ENCODE measurements around the gene SLC6A18.

DNA sequence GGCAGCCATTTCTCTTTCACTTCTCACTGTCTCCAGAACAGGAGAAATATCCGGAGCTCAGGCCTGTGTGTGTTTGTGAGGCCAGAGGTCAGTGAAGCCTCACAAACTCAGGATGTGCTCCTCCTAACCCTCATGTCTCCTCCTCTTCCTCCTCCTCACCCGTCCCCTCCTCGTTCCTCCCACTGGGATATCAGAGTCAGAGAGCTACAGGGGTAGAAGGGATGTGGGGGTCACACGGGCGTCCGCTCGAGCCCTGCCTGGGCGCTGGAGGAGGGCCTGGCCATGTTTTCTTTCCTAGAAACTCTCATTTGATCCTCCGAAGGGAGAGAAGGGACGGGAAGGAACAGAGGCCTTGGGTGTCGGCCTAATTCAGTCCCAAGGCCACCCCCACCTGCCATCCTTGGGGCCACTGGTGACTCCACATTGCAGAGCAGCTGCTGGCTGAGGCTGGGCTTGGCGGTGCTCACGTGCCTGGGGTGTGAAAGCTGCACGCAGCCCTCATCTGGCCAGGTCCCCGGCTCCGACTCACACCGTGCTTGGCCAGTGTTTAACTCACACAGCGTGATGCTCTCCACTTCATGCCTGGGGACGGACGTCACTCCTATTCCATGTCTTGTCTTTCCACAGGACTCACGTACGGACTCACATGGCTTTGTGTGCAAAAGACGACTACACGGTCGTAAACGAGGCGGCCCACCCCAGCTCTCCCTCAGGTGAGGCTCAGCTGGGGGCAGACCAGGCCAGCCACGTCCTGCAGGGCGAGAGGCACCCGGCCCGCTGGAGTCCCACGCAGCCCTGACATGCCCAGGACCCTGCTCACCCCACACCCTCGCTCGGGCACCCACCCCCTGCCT lies 46.4 kb upstream of the SLC6A18 start:
- TF ChIP-seq, protein P1, sequence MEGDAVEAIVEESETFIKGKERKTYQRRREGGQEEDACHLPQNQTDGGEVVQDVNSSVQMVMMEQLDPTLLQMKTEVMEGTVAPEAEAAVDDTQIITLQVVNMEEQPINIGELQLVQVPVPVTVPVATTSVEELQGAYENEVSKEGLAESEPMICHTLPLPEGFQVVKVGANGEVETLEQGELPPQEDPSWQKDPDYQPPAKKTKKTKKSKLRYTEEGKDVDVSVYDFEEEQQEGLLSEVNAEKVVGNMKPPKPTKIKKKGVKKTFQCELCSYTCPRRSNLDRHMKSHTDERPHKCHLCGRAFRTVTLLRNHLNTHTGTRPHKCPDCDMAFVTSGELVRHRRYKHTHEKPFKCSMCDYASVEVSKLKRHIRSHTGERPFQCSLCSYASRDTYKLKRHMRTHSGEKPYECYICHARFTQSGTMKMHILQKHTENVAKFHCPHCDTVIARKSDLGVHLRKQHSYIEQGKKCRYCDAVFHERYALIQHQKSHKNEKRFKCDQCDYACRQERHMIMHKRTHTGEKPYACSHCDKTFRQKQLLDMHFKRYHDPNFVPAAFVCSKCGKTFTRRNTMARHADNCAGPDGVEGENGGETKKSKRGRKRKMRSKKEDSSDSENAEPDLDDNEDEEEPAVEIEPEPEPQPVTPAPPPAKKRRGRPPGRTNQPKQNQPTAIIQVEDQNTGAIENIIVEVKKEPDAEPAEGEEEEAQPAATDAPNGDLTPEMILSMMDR (conservative IDR thresholded peaks at IDR 0.05) = no peak
- no peak for TF ChIP-seq ZFX (IDR thresholded peaks at IDR 0.05)
